Natural killer cell (primary cell): ENCODE measurements around the gene SH3BP5. TPM values are rescaled to one million over a fixed set of nuclear protein-coding genes. Genes with fewer than 3 reads are reported as not detected.

Source experiments
- ATAC-seq, 3 donors: fragments of 150-1000 bp in 2 of 3; fragments of 200-7000 bp in 1 of 3; cut with Tn5 transposase; 1 replicate in 1 of 3; 2 replicates in 2 of 3; pipeline ENCODE4 v1.10.0; 2021; ENCODE audit warnings: mild to moderate bottlenecking in 2 of 3, moderate library complexity in 2 of 3
- DNase-seq, 2 donors: peaks; one replicate each; pipeline versions ENCODE4 v3.0.0 to v3.0.0-alpha.2; 2013 to 2021; ENCODE audit warnings: mixed read lengths in 1 of 2
- H3K27ac ChIP-seq: one replicate; pipeline ENCODE4 v1.5.1; 2013; ENCODE audit warnings: mild to moderate bottlenecking, low read length
- H3K27me3 ChIP-seq: one replicate; pipeline ENCODE4 v1.6.1; 2013; ENCODE audit warnings: low read length; ENCODE audit not compliant: control insufficient read depth, insufficient read depth
- H3K36me3 ChIP-seq: one replicate; pipeline ENCODE4 v1.6.1; 2013; ENCODE audit warnings: low read length; ENCODE audit not compliant: control insufficient read depth, insufficient read depth
- H3K4me1 ChIP-seq: one replicate; pipeline ENCODE4 v1.6.1; 2013; ENCODE audit warnings: low read length; ENCODE audit not compliant: control insufficient read depth, insufficient read depth
- H3K4me3 ChIP-seq: one replicate; pipeline ENCODE4 v1.5.1; 2013; ENCODE audit warnings: low read length
- H3K9me3 ChIP-seq: one replicate; pipeline ENCODE4 v1.6.1; 2013; ENCODE audit warnings: low read length; ENCODE audit not compliant: control insufficient read depth, insufficient read depth
- H3K27ac Mint-ChIP-seq, 2 donors: one replicate each; pipeline ENCODE4 v1.8.0; 2022; ENCODE audit warnings: mild to moderate bottlenecking in 2 of 2, mixed read lengths in 2 of 2, moderate library complexity in 1 of 2
- H3K27me3 Mint-ChIP-seq, 2 donors: one replicate each; pipeline ENCODE4 v1.8.0; 2022; ENCODE audit warnings: low read depth in 2 of 2, mixed read lengths in 2 of 2
- H3K36me3 Mint-ChIP-seq: one replicate; pipeline ENCODE4 v1.8.0; 2022; ENCODE audit warnings: mixed read lengths
- H3K4me1 Mint-ChIP-seq, 2 donors: one replicate each; pipeline ENCODE4 v1.8.0; 2022; ENCODE audit warnings: mixed read lengths in 2 of 2
- H3K4me3 Mint-ChIP-seq: one replicate; pipeline ENCODE4 v1.8.0; 2022; ENCODE audit warnings: mild to moderate bottlenecking, moderate library complexity, mixed read lengths
- H3K9me3 Mint-ChIP-seq, 2 donors: one replicate each; pipeline ENCODE4 v1.8.0; 2022; ENCODE audit warnings: mixed read lengths in 2 of 2
- CTCF ChIP-seq: fragments of 200-600 bp; IDR thresholded peaks from one replicate; pipeline ENCODE4 v1.8.0; 2022; ENCODE audit warnings: antibody characterized with exemption
- WGBS: methylation state at CpG from one replicate; pipeline ENCODE4 v1.1.7; 2013; ENCODE audit warnings: missing lambda C conversion rate; ENCODE audit not compliant: insufficient coverage; 5-methylcytosine and 5-hydroxymethylcytosine counted together
- intact Hi-C: fragments of 100-400 bp; cut with micrococcal nuclease; formaldehyde crosslinking; loops from one replicate; pipeline ENCODE4 v1.14.2; 2022
- total RNA-seq, 4 donors: library from RNA; stranded (reverse); fragments of 120-200 nt in 1 of 4; gene quantifications; one replicate each; pipeline versions ENCODE4 v1.2.3 to v1.2.4, GENCODE V29; 2013 to 2022

SH3BP5 gene
- total RNA-seq, 3 donors from 2014 or later (not counting 1 experiment from before 2014, with no cell fraction given), result 89.4 to 129 (median 91.0) TPM

GRCh38 chr3:15205934-15206661, 126.3 kb downstream of the SH3BP5 start, which contains the start of gene CAPN7:
TSS of gene CAPN7 (plus strand) at chr3:15206246. CDS start at chr3:15206496, 250 bp downstream.
- H3K36me3 ChIP-seq, result peaks cover 11% of the 10 kb centered on the region
- intact Hi-C loops, result loop anchor here (1.0 to 10.0 kb wide), 4 partner anchors 63 to 609 kb away; partner anchors contain the start of gene RBSN
- H3K4me1 ChIP-seq, result peaks cover 13% of the 10 kb centered on the region
- peak; percentile 97 for DNase-seq
- peak within 1 kb of the TSS; percentile 93 to 96 for H3K27ac Mint-ChIP-seq
- no peaks in the 10 kb centered on the region for H3K9me3 Mint-ChIP-seq
- peak; percentile 15 for TF ChIP-seq CTCF
- H3K4me1 Mint-ChIP-seq, result peaks cover 24 to 36% of the 10 kb centered on the region in 2 donors
- H3K4me3 ChIP-seq, result peak within 1 kb of the TSS; percentile 71
- no peaks in the 10 kb centered on the region for H3K36me3 Mint-ChIP-seq
- H3K9me3 ChIP-seq, result no peaks in the 10 kb centered on the region
- H3K27ac ChIP-seq, result peak within 1 kb of the TSS; percentile 88
- ATAC-seq, result peak; percentile 90 to 98 (median 91)
- H3K27me3 ChIP-seq, result no peaks in the 10 kb centered on the region
- peak within 1 kb of the TSS; percentile 92 for H3K4me3 Mint-ChIP-seq
- H3K27me3 Mint-ChIP-seq, result no peaks in the 10 kb centered on the region
- under 1% methylated on average over 92 of the region's 92 CpGs for WGBS

GRCh38 chr3:15205482-15205933, 126.9 kb downstream of the SH3BP5 start:
- DNase-seq (no peak), ATAC-seq (no peak)
- Histone ChIP-seq H3K4me3 (peak overlapping the region; percentile 67), H3K27me3 (no peaks in the 10 kb centered on the region), H3K36me3 (peaks cover 5% of the 10 kb centered on the region), H3K4me1 (peaks cover 13% of the 10 kb centered on the region), H3K9me3 (no peaks in the 10 kb centered on the region), H3K27ac (peak overlapping the region; percentile 88)
- peak overlapping the region; percentile 93 to 96 for H3K27ac Mint-ChIP-seq
- H3K9me3 Mint-ChIP-seq, result no peaks in the 10 kb centered on the region
- peak overlapping the region; percentile 89 for H3K4me3 Mint-ChIP-seq
- no peak for TF ChIP-seq CTCF
- WGBS, result 0% methylated on average over 1 of the region's 3 CpGs
- no peaks in the 10 kb centered on the region for H3K36me3 Mint-ChIP-seq
- H3K27me3 Mint-ChIP-seq, result no peaks in the 10 kb centered on the region
- intact Hi-C loops, result loop anchor here (10.0 kb wide), 1 partner anchor 609 kb away; no protein-coding TSS in a partner anchor
- peaks cover 24 to 36% of the 10 kb centered on the region in 2 donors for H3K4me1 Mint-ChIP-seq

Other genes starting within 250 kb of the SH3BP5 start
- 10 to 100 TPM; 27.6 to 34.4 (median 29.4) TPM for gene RBSN, start 233.4 kb downstream of the SH3BP5 start, total RNA-seq
- gene CAPN7, start 126.3 kb downstream of the SH3BP5 start, total RNA-seq, result 10 to 100 TPM; 35.3 to 59.9 (median 52.8) TPM
- 10 to 100 TPM in 2 of 3 donors, 1 to 10 TPM in 1; 9.8 to 13.3 (median 11.8) TPM for gene METTL6, start 95.0 kb upstream of the SH3BP5 start, total RNA-seq
- 10 to 100 TPM; 39.7 to 45.8 (median 41.5) TPM for gene EAF1, start 95.0 kb upstream of the SH3BP5 start, total RNA-seq
- gene COLQ, start 189.1 kb upstream of the SH3BP5 start, total RNA-seq, result 10 to 100 TPM; 37.7 to 60.7 (median 55.8) TPM